H1 (cell line): ENCODE results near the gene FOXN1.

Source experiments
- CEBPB ChIP-seq: IDR thresholded peaks from 2 replicates; pipeline ENCODE4 v1.6.1; 2012; ENCODE audit warnings: low read depth, low read length
- CHD1 ChIP-seq: IDR thresholded peaks from 2 replicates; pipeline ENCODE4 v1.6.1; 2012; ENCODE audit warnings: low read depth, low read length, improper control_type of control experiment
- CHD2 ChIP-seq: IDR thresholded peaks from 2 replicates; pipeline ENCODE4 v1.6.1; 2012; ENCODE audit warnings: low read length, improper control_type of control experiment
- EZH2 ChIP-seq: fragments of 200-600 bp; sonication (generic); IDR thresholded peaks from 2 replicates; pipeline ENCODE4 v1.7.1; 2012; ENCODE audit warnings: low read depth, mild to moderate bottlenecking, moderate library complexity, low read length, inconsistent platforms; ENCODE audit not compliant: severe bottlenecking
- HDAC2 ChIP-seq, 2 experiments: fragments of 300-600 bp in 1 of 2; sonication (generic) in 1 of 2; IDR thresholded peaks; 2 replicates each; pipeline ENCODE4 v1.6.1; 2011 to 2012; ENCODE audit warnings: low read depth in 2 of 2, low read length in 2 of 2, mild to moderate bottlenecking in 2 of 2, moderate library complexity in 2 of 2, borderline replicate concordance in 1 of 2, inconsistent platforms in 1 of 2
- POLR2A ChIP-seq, 2 experiments: IDR thresholded peaks; 1 replicate in 1 of 2; 2 replicates in 1 of 2; pipeline ENCODE4 v1.6.1; 2011; ENCODE audit warnings: low read depth in 2 of 2, low read length in 2 of 2, mild to moderate bottlenecking in 2 of 2; ENCODE audit errors: control extremely low read depth in 1 of 2
- POLR2AphosphoS5 ChIP-seq: IDR thresholded peaks from 2 replicates; pipeline ENCODE4 v1.6.1; 2011; ENCODE audit warnings: low read depth, low read length
- RFX5 ChIP-seq: IDR thresholded peaks from 2 replicates; pipeline ENCODE4 v1.6.1; 2011; ENCODE audit warnings: low read depth, low read length, improper control_type of control experiment, borderline replicate concordance
- SRF ChIP-seq: IDR thresholded peaks from 2 replicates; pipeline ENCODE4 v1.6.1; 2011; ENCODE audit warnings: mild to moderate bottlenecking, low read depth, low read length, moderate library complexity
- TF ChIP-seq, protein P1 (sequence below), 3 experiments: IDR thresholded peaks; 1 replicate in 2 of 3; 2 replicates in 1 of 3; pipeline versions ENCODE4 v1.5.1 to v1.6.1; 2011; ENCODE audit warnings: low read length in 3 of 3, mild to moderate bottlenecking in 3 of 3, inconsistent platforms in 2 of 3, low read depth in 1 of 3, moderate library complexity in 1 of 3; ENCODE audit not compliant: insufficient read depth in 1 of 3; ENCODE audit errors: control extremely low read depth in 1 of 3

DNA sequence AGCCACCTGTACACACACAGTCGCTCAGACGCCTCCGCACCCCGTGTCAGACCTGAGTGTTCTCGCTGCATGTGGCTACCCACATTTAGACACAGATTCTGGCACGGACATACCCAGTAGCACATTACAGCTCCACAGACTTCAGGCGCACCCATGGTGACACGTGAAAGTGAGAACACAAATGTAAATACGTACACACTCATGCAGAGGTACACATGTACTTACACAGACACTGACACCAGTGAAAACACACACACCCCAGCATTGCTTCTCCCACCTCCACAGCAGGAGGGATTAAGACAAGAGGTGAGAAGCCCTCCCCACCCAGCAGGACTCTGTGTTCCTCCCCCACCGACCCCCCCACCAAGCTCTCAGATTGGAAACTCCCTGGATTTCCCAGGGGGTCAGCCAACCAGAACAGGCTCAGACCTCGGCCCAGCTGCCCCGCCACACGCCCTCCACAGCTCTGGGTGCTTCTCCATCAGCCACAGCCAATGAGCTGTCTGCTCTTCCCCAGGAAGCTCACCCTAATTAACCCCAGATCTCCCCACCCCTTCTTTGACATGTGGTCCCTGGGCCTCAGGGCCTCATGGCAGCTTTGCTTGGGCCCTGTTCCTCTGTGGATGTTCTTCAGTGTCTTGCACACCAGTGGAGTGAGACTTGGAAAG is 5.3 kb upstream of the FOXN1 start:
- TF ChIP-seq CEBPB (no peak), POLR2AphosphoS5 (no peak), CHD2 (no peak), EZH2 (no peak), HDAC2 (IDR thresholded peaks at IDR 0.05; ENCODE audit: borderline replicate concordance in 1 of 2, low read depth in 2 of 2, low read length in 2 of 2) (no peak), CHD1 (no peak), POLR2A (IDR thresholded peaks at IDR 0.05; ENCODE audit: control extremely low read depth in 1 of 2, low read depth in 2 of 2, low read length in 2 of 2) (no peak), RFX5 (no peak), SRF (no peak)
- TF ChIP-seq, protein P1, sequence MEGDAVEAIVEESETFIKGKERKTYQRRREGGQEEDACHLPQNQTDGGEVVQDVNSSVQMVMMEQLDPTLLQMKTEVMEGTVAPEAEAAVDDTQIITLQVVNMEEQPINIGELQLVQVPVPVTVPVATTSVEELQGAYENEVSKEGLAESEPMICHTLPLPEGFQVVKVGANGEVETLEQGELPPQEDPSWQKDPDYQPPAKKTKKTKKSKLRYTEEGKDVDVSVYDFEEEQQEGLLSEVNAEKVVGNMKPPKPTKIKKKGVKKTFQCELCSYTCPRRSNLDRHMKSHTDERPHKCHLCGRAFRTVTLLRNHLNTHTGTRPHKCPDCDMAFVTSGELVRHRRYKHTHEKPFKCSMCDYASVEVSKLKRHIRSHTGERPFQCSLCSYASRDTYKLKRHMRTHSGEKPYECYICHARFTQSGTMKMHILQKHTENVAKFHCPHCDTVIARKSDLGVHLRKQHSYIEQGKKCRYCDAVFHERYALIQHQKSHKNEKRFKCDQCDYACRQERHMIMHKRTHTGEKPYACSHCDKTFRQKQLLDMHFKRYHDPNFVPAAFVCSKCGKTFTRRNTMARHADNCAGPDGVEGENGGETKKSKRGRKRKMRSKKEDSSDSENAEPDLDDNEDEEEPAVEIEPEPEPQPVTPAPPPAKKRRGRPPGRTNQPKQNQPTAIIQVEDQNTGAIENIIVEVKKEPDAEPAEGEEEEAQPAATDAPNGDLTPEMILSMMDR (IDR thresholded peaks at IDR 0.05; ENCODE audit: control extremely low read depth in 1 of 3, insufficient read depth in 1 of 3, low read depth in 1 of 3, low read length in 3 of 3) = no peak
